IPS-18c (cell line): Measurements from ENCODE around the gene TM2D1.

Experiments
- H3K4me3 ChIP-seq: 2 replicates; pipeline ENCODE4 v1.7.0; 2013; ENCODE audit warnings: low read depth, mild to moderate bottlenecking, low read length, moderate library complexity; ENCODE audit not compliant: insufficient read depth
- H3K9me3 ChIP-seq: one replicate; pipeline ENCODE4 v1.6.1; 2013; ENCODE audit warnings: mild to moderate bottlenecking, low read length, moderate library complexity; ENCODE audit not compliant: control insufficient read depth, insufficient read depth

Gene TM2D1

DNA sequence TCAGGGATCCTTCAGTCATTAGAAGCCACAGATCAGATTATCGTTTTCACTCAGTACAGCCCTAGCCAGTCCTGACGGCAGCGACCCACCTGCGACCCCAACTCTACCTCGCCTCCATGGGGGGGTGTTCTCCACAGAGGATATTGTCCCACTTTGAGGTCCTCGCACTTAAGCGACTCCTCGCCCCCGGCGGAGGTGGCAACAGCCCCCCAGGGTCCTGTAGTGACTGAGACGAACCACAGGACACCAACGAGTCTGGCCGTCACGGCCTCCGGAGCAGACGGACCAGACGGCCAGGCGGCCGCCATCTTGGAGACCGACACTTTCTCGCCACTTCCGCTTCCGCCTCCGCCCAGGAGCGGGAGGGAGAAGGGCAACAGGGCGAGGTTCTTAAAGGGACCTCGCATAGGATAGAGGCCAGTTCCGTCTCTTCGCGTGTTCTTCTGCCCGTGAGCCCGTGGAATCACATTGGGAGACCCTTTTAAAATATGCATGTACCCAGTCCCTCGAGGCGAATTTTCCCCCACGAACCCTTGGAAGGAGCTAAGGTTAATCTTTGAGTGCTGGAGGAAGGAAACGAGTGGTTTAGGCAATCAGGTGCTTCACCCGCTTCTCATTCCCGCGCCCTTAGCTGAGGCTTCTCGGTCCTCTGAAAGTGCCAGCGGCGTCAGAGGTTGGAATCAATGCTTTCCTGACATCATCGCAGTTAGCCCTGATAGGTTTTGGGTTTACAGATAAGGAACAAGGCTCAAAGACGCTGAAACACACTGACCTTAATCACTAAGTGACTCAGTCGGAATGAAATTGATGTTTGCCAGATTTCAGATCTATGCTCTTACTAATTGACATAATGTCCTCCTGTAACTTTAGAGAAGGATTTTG, at the start of gene TM2D1:
TSS of gene TM2D1 (minus strand) at position 329 of the 882 bp plus-strand sequence. CDS start at position 308, 21 bp downstream.
- no peaks in the 10 kb centered on the region for H3K9me3 ChIP-seq
- H3K4me3 ChIP-seq, result peak within 1 kb of the TSS; percentile 90

- no peaks in the 10 kb centered on the region for H3K9me3 ChIP-seq
- H3K4me3 ChIP-seq, result no peak overlapping the region
Observed at GRCh38 chr1:61770131-61770530, 45.2 kb upstream of the TM2D1 start.

DNA sequence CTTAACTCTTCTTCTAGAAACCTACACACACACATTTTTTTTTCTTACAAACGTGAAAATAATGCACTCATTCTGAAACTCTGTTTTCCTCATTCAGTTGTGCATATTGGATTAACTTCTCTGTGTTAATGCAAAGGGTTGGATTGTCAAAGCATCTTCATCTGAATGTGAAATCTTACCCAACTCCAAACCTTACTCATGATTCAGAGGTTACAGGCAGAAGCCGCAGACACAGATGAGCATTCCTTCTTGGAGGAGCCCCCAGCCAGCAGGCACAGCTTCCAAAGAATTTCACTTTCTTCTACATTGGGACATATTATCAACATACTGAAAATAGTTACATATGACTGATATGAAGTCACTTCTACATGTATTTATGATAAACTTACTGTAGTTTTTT, 33.0 kb upstream of the TM2D1 start:
- Histone ChIP-seq H3K9me3 (no peaks in the 10 kb centered on the region), H3K4me3 (no peak overlapping the region)

- Histone ChIP-seq H3K4me3 (no peak overlapping the region), H3K9me3 (no peaks in the 10 kb centered on the region)
Observed at GRCh38 chr1:61756773-61757172, 31.8 kb upstream of the TM2D1 start.

DNA sequence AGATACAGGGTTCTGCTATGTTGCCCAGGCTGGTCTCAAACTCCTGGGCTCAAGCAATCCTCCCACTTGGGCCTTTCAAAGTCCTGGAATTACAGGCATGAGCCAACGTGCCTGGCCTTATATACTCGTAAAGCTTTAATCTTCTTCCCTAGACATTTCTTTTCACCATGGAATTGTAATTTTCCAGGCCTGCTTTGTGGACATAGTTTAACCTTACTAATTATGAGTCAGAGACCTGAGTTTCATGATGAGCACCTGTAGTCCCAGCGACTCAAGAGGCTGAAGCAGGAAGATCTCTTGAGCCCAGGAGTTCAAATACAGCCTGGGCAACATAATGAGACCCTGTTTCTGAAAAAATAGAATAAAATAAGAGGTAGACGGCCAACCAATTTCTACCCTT, 29.6 kb upstream of the TM2D1 start:
- no peak overlapping the region for H3K4me3 ChIP-seq
- H3K9me3 ChIP-seq, result no peaks in the 10 kb centered on the region

GRCh38 chr1:61753998-61754508, 29.1 kb upstream of the TM2D1 start:
- H3K9me3 ChIP-seq, result no peaks in the 10 kb centered on the region
- H3K4me3 ChIP-seq, result no peak overlapping the region

- no peaks in the 10 kb centered on the region for H3K9me3 ChIP-seq
- no peak overlapping the region for H3K4me3 ChIP-seq
Observed at GRCh38 chr1:61752921-61753389, 28.0 kb upstream of the TM2D1 start.

GRCh38 chr1:61749574-61749973, 24.6 kb upstream of the TM2D1 start:
- no peak overlapping the region for H3K4me3 ChIP-seq
- no peaks in the 10 kb centered on the region for H3K9me3 ChIP-seq

- Histone ChIP-seq H3K4me3 (no peak overlapping the region), H3K9me3 (no peaks in the 10 kb centered on the region)
Observed at GRCh38 chr1:61748566-61748965, 23.6 kb upstream of the TM2D1 start.

DNA sequence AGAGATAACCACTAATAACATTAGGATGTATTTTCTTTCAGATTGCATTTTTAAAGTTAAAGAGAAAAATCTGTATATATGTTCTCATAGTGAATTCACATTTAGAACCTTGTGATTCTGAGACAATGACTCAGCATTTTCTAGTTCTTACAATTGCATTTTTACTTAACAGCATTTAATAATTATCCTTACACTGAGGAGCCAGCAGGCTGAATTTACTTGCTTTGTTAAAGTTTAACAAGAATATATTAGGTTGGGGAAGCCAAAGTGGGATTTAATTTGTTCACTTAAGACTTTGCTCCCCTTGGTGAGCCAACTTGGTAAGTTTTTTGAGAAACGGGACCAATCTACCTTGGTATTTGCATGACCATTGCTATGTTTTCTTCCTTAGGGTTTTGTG, 21.9 kb upstream of the TM2D1 start:
- Histone ChIP-seq H3K4me3 (no peak overlapping the region), H3K9me3 (no peaks in the 10 kb centered on the region)

- H3K9me3 ChIP-seq, result no peaks in the 10 kb centered on the region
- peak overlapping the region; percentile 88; the same call in 1 of the 2 replicates for H3K4me3 ChIP-seq
Observed at GRCh38 chr1:61743716-61744580, 19.0 kb upstream of the TM2D1 start.

DNA sequence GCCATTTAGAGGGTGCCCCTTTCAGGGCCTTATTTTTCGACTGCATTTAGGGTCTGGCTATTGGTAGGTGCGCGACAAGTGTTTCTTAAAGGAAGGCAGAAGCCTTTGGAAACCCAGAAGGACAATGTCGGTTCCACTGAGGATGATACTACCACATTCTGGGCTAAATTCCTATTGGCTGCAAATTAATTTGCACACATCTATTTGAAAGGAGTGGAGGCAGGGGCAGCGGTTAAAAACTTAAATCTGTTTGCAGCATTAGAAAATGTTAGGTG, 18.4 kb upstream of the TM2D1 start:
- Histone ChIP-seq H3K9me3 (no peaks in the 10 kb centered on the region), H3K4me3 (peak overlapping the region; percentile 88)

DNA sequence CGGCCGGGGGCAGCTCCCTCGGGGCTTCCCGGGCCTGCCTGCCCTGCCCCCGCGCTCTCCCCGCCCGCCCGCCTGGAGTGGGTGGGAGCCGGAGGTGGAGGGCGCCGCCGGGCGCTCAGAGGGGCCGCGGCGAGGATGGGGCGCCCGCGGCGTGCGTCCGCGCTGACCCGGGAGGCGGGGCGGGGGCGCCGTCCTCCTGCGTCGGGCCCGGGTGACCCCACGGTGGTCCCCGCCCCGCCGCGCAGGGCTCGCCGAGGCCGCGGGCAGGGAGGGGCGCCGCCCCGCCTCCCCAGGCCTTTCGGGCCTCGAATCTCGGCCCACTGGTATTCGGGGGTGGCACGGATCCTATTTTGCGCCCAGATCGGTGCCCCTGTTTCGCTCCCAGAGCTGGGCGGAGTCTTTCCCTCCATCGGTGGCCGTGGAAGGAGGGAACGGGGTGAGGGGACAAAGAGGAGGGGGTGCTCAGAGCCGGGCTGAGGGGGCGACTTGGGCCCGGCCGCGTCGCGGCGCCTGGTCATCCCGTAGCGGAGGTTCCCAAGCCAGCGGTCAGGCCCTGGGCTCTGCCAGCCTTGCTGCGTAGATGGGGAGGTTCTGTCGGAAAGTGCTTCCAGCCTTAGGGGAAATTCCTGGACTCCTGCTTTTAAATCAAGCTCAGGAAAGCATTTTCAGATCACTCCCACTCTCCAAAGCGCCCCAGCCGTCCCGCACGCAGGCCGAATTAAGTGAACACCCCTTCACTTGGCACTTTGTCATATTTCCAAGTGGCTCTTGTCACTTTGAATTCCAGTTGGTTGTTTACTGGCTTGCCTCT, 17.9 kb upstream of the TM2D1 start:
- Histone ChIP-seq H3K9me3 (no peaks in the 10 kb centered on the region), H3K4me3 (peak overlapping the region; percentile 88)

DNA sequence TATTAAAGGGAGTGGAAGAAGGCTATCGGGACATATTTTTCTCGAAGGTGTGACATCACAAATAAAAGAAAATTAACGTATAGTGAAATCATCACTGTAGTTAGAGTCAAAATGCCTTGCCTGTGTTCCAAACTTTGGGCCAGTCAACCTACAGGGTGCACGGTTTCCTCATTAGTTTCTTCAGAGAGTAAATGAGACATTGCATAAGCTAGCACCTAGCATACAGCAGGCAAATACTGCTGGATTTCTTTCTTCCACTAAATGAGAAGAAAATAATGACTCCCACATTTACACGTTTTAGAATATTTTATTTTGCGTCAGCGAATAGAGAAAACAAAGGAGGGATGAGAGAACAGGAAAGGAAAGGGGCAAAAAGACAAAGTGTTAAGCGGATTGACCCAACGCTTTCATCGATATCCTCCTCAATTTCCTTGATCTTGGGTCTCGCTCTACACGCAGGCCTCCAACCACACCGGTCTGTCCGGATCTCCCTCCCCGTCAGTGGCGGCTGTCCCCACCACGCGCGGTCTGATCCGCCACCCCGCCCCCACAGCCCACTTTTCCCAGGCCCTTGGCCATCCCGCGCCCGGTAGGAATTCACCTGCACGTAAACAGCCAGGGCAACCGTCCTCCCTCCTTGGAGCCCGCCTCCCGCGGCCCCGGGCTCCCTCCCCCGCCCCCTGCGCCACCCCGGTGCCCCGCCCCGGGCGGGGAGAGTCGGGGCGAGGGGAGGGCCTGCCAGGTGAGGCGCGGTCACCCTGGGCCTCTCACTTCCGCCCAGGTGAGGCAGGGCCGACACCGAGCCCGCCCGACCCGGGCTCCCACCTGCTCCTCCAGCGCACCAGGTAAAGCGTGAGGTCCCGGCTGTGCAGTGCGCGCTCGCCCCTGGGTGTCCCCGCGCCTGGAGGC, 17.0 kb upstream of the TM2D1 start, which contains the start of gene PATJ:
TSS of gene PATJ (plus strand) at position 770 of the 909 bp plus-strand sequence. CDS start 20,413 bp downstream, outside the sequence.
- H3K4me3 ChIP-seq, result peak within 1 kb of the TSS; percentile 88
- H3K9me3 ChIP-seq, result no peaks in the 10 kb centered on the region

DNA sequence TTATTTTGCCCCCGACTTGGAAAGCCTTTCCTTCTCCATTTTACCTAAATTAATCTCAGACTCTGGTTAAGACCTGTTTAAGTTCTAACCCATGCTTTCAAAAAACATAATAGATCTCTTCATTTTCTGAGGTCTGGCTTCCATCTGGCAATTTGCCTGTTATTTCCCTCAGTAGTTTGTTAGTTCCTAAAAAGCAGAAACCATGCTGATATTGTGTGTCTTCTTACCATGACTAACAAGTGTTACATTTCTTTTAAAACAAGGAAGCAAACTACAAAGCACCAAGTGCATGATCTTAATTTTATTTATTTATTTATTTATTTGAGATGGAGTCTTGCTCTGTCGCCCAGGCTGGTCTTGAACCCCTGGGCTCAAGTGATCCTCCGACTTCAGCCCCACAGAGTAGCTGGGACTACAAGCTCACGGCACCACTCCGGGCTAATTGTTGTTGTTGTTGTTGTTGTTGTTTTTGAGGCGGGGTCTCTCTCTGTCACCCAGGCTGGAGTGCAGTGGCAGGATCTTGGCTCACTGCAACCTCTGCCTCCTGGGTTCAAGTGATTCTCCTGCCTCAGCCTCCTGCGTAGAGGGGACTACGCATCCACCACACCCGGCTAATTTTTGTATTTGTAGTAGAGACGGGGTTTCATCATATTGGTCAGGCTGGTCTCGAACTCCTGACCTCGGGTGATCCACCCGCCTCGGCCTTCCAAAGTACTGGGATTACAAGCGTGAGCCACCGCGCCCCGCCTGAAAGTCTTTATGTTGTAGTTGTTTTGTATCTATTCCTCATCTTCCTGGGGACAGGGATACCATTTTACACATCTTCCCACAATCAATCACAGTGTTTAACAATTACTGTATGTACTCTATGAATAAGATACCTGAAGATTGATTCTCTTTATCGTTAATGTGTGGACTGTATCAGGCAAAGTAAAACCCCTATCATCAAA, 16.1 kb upstream of the TM2D1 start:
- Histone ChIP-seq H3K9me3 (no peaks in the 10 kb centered on the region), H3K4me3 (no peak overlapping the region; the same call in 1 of the 2 replicates)
